Camera-type eye (tissue), 1 donor: Measurements from ENCODE around the gene SURF4. TPM values are rescaled to one million over a fixed set of nuclear protein-coding genes. Genes with fewer than 3 reads are reported as not detected.

Experiments
- total RNA-seq: library from RNA; depleted of rRNA; stranded (reverse); fragments of >200 nt; gene quantifications from one replicate; pipeline ENCODE4 v1.2.3, GENCODE V29; 2014

SURF4 gene
- 136 TPM for total RNA-seq

DNA sequence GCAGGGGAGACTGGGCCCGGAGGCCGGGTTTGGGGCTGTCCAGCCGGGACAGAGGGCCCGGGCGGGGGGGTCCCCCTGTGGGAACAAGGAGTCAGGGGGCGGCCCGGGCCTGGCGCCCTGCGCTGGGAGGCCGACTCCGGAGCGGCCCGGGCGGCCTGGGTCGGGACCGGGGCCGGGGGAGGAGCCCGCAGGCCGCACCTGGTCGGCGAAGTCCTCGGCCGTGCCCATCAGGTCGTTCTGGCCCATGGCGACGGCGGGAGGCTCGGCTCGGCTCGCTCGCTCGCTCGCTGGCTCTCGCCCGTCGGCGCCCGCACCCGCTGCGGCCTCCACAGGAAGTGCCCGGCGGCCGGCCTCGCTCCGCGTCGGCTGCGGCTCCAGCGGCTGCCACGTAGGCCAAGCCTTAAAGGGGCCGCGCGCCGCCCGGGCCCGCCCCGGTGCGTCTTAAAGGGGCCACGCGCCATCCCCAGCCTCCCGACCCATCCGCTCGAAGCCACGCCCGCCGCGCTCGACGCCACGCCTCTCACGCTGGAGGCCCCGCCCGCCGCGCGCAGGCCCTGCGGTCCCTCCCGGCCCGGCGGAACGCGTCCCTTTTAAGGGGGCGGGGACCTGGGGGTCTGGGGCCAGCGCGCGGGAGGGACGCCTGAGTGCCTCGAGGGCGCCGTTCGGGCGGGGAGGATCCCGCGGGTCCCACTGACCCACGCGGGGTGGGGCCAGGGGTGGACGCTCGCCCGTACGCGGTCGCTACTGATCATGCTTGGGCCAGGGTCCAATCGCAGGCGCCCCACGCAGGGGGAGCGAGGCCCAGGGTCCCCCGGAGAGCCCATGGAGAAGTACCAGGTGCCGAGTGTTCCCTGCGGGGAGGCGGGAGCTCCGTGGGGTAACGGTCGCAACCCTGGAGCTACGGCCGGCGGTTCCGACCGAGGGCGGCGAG lies at the start of gene SURF4, which contains the start of gene STKLD1:
Gene SURF4, minus strand, starts transcription at position 337 of the 931 bp plus-strand sequence. Its CDS starts 91 bp downstream, at position 246.
Gene STKLD1, plus strand, starts transcription at position 643 of the 931 bp plus-strand sequence. Its CDS starts 108 bp downstream, at position 751.

DNA sequence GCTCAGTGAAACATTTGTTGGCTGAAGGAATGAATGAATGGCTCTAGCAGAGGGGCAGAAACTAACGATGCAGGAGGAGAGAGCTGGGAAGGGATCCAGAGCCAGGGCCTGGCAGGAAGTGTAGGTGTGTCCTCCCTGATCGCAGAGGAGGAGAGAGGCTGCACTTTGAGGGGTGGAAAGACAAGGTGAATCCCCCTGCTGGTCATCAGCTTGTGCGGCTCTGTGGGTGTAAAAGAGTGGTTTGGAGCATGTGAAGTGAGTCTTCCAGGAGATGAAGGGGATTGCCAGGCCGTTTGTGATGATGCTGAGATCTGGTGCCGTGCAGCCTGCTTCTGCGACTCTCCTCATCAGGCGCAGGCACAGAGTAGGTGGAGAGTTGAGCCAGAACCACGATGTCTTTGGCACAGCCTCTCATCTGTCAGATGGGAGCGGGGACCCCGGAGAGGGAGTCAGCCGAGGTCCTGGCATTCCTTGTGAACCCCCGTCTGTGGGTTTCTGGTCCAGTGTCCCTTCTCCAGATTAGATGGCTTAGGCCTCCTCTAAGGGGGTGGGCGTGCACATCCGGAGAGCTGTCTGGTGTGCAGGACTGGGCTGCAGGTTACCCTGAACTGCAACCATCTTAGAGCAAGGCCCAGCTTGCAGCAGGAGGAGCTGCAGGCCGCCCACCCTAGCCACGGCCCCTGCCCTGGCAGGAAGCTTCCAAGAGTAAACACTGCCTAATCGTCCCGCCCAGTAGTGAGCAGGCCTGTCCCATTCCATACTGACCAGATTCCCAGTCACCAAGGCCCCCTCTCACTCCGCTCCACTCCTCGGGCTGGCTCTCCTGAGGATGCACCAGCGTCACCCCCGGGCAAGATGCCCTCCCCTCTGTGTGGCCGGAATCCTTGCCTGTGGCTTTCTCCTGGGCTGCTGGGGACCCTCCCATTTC lies 46.0 kb upstream of the SURF4 start, which contains the start of gene ADAMTS13:
Gene ADAMTS13, plus strand, starts transcription at position 753 of the 928 bp plus-strand sequence. Its CDS starts 77 bp downstream, at position 830.

DNA sequence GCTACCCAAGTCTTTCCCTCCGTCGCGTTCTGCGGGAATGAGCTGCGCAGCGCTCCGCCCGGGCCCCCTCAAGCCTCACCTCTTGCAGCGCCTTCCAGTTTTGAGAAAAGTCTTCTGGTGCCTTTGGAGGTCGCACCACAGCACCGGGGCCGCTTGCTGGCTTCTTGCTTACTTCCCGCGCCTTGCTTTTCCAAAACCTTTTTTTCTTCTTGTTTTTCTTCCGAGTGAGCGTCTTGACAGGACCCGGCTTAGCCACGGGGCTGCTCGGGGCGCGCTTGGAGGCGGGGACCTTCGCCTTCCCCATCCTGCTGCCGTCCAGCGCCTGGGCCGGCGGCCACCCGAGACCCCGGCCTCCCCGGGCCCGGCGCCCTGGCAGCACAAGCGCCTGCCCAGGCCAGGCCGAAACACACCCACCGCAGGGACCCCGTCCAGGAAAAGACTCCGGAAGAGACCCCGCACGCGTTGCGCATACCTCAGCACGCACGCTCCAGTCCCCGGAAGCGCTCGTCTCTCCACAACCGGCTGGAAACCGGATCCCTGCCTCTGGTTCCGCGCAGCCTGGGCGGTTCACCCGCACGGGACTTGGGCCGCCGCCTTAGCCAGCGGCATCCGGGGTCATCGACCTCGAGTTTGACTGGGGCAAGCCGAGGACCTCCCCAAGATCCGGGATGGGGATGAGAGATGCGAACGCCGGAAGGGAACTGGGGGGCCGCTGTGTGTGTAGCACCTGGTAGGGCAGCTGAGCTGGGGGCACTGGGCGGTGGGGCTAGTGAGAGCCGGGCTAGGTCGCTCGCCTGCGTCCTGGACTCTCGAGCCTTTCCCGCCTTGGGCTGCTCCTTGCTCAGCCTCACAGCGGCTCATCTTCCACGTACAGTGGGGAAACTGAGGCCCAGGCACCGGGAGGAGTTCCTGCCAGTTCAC lies 41.9 kb upstream of the SURF4 start, which contains the start of gene REXO4:
Gene REXO4, minus strand, starts transcription at position 470 of the 921 bp plus-strand sequence. Its CDS starts 166 bp downstream, at position 304.

DNA sequence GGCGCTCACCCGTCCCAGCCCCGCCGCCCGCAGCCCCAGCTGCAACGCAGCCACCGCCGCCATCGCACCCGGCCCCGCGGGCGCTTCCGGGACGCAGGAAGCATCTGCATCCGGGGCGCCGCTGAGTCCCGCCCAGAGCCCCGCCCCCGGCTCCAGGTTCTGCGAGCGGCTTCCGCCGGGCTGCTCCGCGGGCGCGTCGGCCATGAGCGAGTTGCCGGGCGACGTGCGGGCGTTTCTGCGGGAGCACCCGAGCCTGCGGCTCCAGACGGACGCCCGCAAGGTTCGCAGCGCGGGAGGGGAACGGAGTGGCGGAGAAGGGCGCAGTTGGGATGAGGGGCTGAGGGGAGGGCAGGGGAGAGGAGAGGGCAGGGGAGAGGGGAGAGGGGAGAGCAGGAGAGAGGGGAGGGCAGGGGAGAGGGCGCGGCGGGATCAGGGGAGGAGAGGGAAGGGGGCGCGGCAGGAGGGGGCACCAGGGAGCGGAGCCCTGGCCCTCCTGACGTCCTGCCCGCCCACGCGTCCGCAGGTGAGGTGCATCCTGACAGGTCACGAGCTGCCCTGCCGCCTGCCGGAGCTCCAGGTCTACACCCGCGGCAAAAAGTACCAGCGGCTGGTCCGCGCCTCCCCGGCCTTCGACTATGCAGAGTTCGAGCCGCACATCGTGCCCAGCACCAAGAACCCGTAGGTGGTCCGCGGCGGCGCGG lies 19.3 kb downstream of the SURF4 start, which contains the start of the genes SURF1 and SURF2:
Gene SURF1, minus strand, starts transcription at position 97 of the 701 bp plus-strand sequence. Its CDS starts 34 bp downstream, at position 63.
Gene SURF2, plus strand, starts transcription at position 160 of the 701 bp plus-strand sequence. Its CDS starts 43 bp downstream, at position 203.

GRCh38 chr9:133347985-133348717 lies 27.7 kb downstream of the SURF4 start, which contains the start of the genes MED22 and RPL7A:
Gene MED22 (minus strand): TSS chr9:133348131. CDS start chr9:133346662, 1,469 bp downstream.
Gene RPL7A (plus strand): TSS chr9:133348218. CDS start chr9:133348244, 26 bp downstream.

GRCh38 chr9:133335924-133336811 lies 39.7 kb downstream of the SURF4 start, which contains the start of gene SURF6:
Gene SURF6 (minus strand): TSS chr9:133336188. CDS start chr9:133336132, 56 bp downstream.

Other genes with a start within 250 kb of the SURF4 start
- gene GBGT1, start 212.1 kb downstream of the SURF4 start, total RNA-seq: 10.4 TPM
- gene OBP2B, start 166.8 kb downstream of the SURF4 start, total RNA-seq: not detected
- gene ABO, start 100.9 kb downstream of the SURF4 start, total RNA-seq: 2.0 TPM
- gene SURF6, start 39.9 kb downstream of the SURF4 start, total RNA-seq: 20.2 TPM
- 50.6 TPM for gene MED22, start 27.9 kb downstream of the SURF4 start, total RNA-seq
- 1,215 TPM for gene RPL7A, start 27.8 kb downstream of the SURF4 start, total RNA-seq
- gene SURF1, start 19.6 kb downstream of the SURF4 start, total RNA-seq: 18.3 TPM
- gene SURF2, start 19.5 kb downstream of the SURF4 start, total RNA-seq: 9.7 TPM
- gene STKLD1, start 306 bp upstream of the SURF4 start, total RNA-seq: 1.3 TPM
- 20.8 TPM for gene REXO4, start 42.0 kb upstream of the SURF4 start, total RNA-seq
- gene ADAMTS13, start 46.3 kb upstream of the SURF4 start, total RNA-seq: 5.1 TPM
- 19.4 TPM for gene CACFD1, start 83.9 kb upstream of the SURF4 start, total RNA-seq
- 2.9 TPM for gene SLC2A6, start 103.0 kb upstream of the SURF4 start, total RNA-seq
- gene MYMK, start 148.9 kb upstream of the SURF4 start, total RNA-seq: 2.1 TPM
- 4.3 TPM for gene ADAMTSL2, start 158.6 kb upstream of the SURF4 start, total RNA-seq
- not detected for gene FAM163B, start 233.3 kb upstream of the SURF4 start, total RNA-seq